ENCODE data around the gene NUDT9. TPM values are rescaled to one million over a fixed set of nuclear protein-coding genes. Genes with fewer than 3 reads are reported as not detected.

NUDT9 gene
- total RNA-seq, 1 experiment from 2014 or later: 11.3 TPM

DNA sequence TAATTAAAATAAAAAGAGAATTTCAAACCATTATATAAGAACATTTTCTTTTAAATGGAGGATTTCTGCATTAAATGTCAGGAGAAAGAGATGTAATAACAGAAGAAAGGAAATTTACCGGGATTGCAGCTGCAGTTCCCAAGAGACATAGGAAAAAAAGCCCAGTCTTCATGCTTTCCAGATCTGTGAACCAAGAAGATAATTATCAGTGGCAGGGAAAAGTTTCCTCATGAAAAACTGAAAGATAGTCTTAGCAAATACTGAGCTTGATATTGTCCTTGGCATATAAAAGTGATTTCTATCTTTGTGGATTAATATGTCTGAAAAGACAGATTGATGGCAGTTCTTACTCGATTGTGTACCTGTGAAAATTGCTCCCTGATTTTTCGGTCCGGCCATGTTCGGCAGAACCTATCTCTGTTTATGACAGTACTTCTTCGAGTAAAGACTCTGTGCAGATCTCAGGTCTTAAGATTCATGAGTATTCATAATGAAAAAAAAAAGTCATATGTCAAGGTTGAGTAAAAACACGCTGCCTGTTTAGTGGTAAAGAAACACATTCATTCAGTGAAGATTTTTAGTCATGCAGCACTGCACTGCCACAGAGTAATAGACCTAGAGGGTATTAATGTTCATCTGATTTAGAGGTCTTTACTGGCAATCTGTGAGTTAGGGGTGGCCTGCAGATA is 77.2 kb downstream of the NUDT9 start:
- CTCF ChIA-PET: no interaction called here
- no TSS peak for BruUV-seq (replicated peaks)
- peaks cover 30% of the 10 kb centered on the region for H3K4me1 ChIP-seq (ENCODE audit: insufficient read depth, low read length, poor library complexity, severe bottlenecking)
- H3K4me3 ChIP-seq (ENCODE audit: low read depth, low read length, poor library complexity, severe bottlenecking): no peak overlapping the region
- H3K36me3 ChIP-seq (ENCODE audit: insufficient read depth, low read length, poor library complexity, severe bottlenecking): no peaks in the 10 kb centered on the region
- no peak for DNase-seq (ENCODE audit: low spot score)
- POLR2A ChIA-PET (ENCODE audit: low non-redundant PET): no interaction called here
- intact Hi-C loops (cut with micrococcal nuclease; ENCODE audit: unreplicated experiment): no loop called here
- no peaks in the 10 kb centered on the region for H3K27me3 ChIP-seq (replicated peaks; ENCODE audit: insufficient read depth, low read depth, low read length, poor library complexity)
- TF ChIP-seq, protein P1, sequence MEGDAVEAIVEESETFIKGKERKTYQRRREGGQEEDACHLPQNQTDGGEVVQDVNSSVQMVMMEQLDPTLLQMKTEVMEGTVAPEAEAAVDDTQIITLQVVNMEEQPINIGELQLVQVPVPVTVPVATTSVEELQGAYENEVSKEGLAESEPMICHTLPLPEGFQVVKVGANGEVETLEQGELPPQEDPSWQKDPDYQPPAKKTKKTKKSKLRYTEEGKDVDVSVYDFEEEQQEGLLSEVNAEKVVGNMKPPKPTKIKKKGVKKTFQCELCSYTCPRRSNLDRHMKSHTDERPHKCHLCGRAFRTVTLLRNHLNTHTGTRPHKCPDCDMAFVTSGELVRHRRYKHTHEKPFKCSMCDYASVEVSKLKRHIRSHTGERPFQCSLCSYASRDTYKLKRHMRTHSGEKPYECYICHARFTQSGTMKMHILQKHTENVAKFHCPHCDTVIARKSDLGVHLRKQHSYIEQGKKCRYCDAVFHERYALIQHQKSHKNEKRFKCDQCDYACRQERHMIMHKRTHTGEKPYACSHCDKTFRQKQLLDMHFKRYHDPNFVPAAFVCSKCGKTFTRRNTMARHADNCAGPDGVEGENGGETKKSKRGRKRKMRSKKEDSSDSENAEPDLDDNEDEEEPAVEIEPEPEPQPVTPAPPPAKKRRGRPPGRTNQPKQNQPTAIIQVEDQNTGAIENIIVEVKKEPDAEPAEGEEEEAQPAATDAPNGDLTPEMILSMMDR (conservative IDR thresholded peaks at IDR 0.05; ENCODE audit: low read depth, low read length): no peak
- TF ChIP-seq EZH2 (IDR thresholded peaks at IDR 0.05; ENCODE audit: borderline replicate concordance, low read depth, low read length, poor library complexity, severe bottlenecking): no peak
- H3K27ac ChIP-seq (ENCODE audit: low read depth, low read length, poor library complexity, severe bottlenecking): no peak overlapping the region
- H3K9me3 ChIP-seq (ENCODE audit: low read depth, low read length, poor library complexity, severe bottlenecking): no peaks in the 10 kb centered on the region

DNA sequence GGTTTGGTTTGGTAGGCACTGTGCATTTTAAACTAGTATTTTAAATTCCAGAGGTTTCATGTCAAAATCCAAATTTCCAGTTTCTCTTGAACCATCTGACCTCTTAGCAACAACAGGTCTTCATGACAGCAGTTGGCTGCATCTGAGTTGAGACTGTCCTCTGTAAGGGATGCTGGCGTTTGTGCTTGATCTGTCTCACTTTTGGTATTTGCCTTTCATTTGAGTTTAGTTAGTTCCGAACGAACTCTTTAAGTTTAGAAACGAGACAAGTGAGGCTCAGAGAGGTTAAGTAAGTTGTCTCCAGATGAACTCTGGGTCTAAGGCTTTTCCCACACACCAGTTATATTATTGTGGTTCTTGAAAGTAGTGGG is 77.7 kb downstream of the NUDT9 start:
- H3K4me3 ChIP-seq (ENCODE audit: low read depth, low read length, poor library complexity, severe bottlenecking): no peak overlapping the region
- intact Hi-C loops (cut with micrococcal nuclease; ENCODE audit: unreplicated experiment): no loop called here
- no peaks in the 10 kb centered on the region for H3K27me3 ChIP-seq (replicated peaks; ENCODE audit: insufficient read depth, low read depth, low read length, poor library complexity)
- no peaks in the 10 kb centered on the region for H3K9me3 ChIP-seq (ENCODE audit: low read depth, low read length, poor library complexity, severe bottlenecking)
- ChIA-PET CTCF (no interaction called here), POLR2A (ENCODE audit: low non-redundant PET) (no interaction called here)
- peaks cover 30% of the 10 kb centered on the region for H3K4me1 ChIP-seq (ENCODE audit: insufficient read depth, low read length, poor library complexity, severe bottlenecking)
- no TSS peak for BruUV-seq (replicated peaks)
- H3K36me3 ChIP-seq (ENCODE audit: insufficient read depth, low read length, poor library complexity, severe bottlenecking): no peaks in the 10 kb centered on the region
- no peak for TF ChIP-seq EZH2 (IDR thresholded peaks at IDR 0.05; ENCODE audit: borderline replicate concordance, low read depth, low read length, poor library complexity, severe bottlenecking)
- TF ChIP-seq, protein P1 (conservative IDR thresholded peaks at IDR 0.05; ENCODE audit: low read depth, low read length): no peak
- DNase-seq (ENCODE audit: low spot score): no peak
- no peak overlapping the region for H3K27ac ChIP-seq (ENCODE audit: low read depth, low read length, poor library complexity, severe bottlenecking)

DNA sequence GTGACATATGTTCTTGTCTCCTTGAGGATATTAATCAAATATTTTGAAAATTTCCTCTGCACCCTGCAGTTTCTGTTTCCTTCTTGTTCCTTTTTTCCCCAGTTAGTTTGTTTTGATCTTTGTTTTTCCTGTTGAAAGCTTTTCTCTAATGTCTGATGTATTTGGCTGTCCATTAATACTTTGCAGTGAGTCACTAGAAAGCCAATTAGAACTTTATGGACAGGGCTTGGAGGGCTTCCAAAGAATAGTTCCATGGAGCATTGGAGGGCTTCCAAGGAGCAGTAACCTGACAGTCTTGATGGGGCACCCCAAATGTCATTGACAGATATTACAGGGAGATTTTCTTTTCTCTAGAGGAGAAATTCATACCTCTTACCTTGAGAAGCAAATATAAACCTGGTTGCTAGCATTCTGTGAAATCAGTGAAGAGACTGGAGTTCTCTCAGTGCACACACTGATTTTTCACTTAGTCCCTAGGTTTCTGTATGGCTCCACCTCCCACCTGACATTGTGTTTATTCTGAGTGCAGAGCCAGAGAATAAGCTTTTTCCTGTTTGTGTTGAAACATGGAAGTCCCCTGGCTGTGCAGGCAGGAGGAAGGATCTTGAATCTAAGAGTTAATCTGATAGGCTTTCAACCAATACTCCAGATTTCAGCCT is 80.3 kb downstream of the NUDT9 start:
- no TSS peak for BruUV-seq (replicated peaks)
- POLR2A ChIA-PET (ENCODE audit: low non-redundant PET): no interaction called here
- intact Hi-C loops (cut with micrococcal nuclease; ENCODE audit: unreplicated experiment): no loop called here
- Histone ChIP-seq H3K27ac (ENCODE audit: low read depth, low read length, poor library complexity, severe bottlenecking) (no peak overlapping the region), H3K4me1 (ENCODE audit: insufficient read depth, low read length, poor library complexity, severe bottlenecking) (peaks cover 26% of the 10 kb centered on the region), H3K36me3 (ENCODE audit: insufficient read depth, low read length, poor library complexity, severe bottlenecking) (no peaks in the 10 kb centered on the region), H3K27me3 (replicated peaks; ENCODE audit: insufficient read depth, low read depth, low read length, poor library complexity) (no peaks in the 10 kb centered on the region), H3K4me3 (ENCODE audit: low read depth, low read length, poor library complexity, severe bottlenecking) (no peak overlapping the region), H3K9me3 (ENCODE audit: low read depth, low read length, poor library complexity, severe bottlenecking) (no peaks in the 10 kb centered on the region)
- CTCF ChIA-PET: interaction anchor here (0.6 kb wide), 1 partner anchor 335 kb away, joined by 3 read pairs; no protein-coding TSS in a partner anchor
- peak; percentile 69 for DNase-seq (ENCODE audit: low spot score)
- TF ChIP-seq EZH2 (IDR thresholded peaks at IDR 0.05; ENCODE audit: borderline replicate concordance, low read depth, low read length, poor library complexity, severe bottlenecking): no peak
- TF ChIP-seq, protein P1 (conservative IDR thresholded peaks at IDR 0.05; ENCODE audit: low read depth, low read length): no peak
